ENCODE results near the gene TP53TG5. TPM values are rescaled to one million over a fixed set of nuclear protein-coding genes. Genes with fewer than 3 reads are reported as not detected.

TP53TG5 gene
- total RNA-seq, 1 donor, result not detected

GRCh38 chr20:45423700-45424099, 45.6 kb upstream of the TP53TG5 start:
- Histone ChIP-seq H3K27me3 (ENCODE audit: insufficient read depth, low read length) (no peaks in the 10 kb centered on the region), H3K36me3 (ENCODE audit: insufficient read depth, low read length) (peaks cover 49% of the 10 kb centered on the region), H3K4me1 (ENCODE audit: insufficient read depth, low read length) (peaks cover 14% of the 10 kb centered on the region), H3K79me2 (ENCODE audit: insufficient read depth, low read length) (peaks cover 4% of the 10 kb centered on the region), H4K20me1 (ENCODE audit: insufficient read depth, low read length) (peaks cover 8% of the 10 kb centered on the region), H2AFZ (ENCODE audit: low read length) (no peak overlapping the region), H3K9me3 (ENCODE audit: low read depth, low read length) (no peaks in the 10 kb centered on the region), H3K4me3 (ENCODE audit: insufficient read depth, low read length) (no peak overlapping the region), H3K27ac (ENCODE audit: low read depth, low read length) (no peak overlapping the region), H3K4me2 (ENCODE audit: insufficient read depth, low read length) (no peak overlapping the region)
- DNase-seq (ENCODE audit: insufficient read length, low spot score, missing footprints), result peak; percentile 26
- TF ChIP-seq CTCF (IDR thresholded peaks at IDR 0.05; ENCODE audit: extremely low read depth, low read depth, low read length), result no peak

- DNase-seq (ENCODE audit: insufficient read length, low spot score, missing footprints), result no peak
- no peaks in the 10 kb centered on the region for H3K27me3 ChIP-seq (ENCODE audit: insufficient read depth, low read length)
- H3K9me3 ChIP-seq (ENCODE audit: low read depth, low read length), result no peaks in the 10 kb centered on the region
- H2AFZ ChIP-seq (ENCODE audit: low read length), result no peak overlapping the region
- peak overlapping the region; percentile 79 for H3K27ac ChIP-seq (ENCODE audit: low read depth, low read length)
- TF ChIP-seq CTCF (IDR thresholded peaks at IDR 0.05; ENCODE audit: extremely low read depth, low read depth, low read length), result no peak
- H3K4me1 ChIP-seq (ENCODE audit: insufficient read depth, low read length), result peaks cover 25% of the 10 kb centered on the region
- peak overlapping the region; percentile 38 for H3K4me2 ChIP-seq (ENCODE audit: insufficient read depth, low read length)
- peaks cover 8% of the 10 kb centered on the region for H4K20me1 ChIP-seq (ENCODE audit: insufficient read depth, low read length)
- peaks cover 48% of the 10 kb centered on the region for H3K36me3 ChIP-seq (ENCODE audit: insufficient read depth, low read length)
- H3K79me2 ChIP-seq (ENCODE audit: insufficient read depth, low read length), result peaks cover 34% of the 10 kb centered on the region
- H3K4me3 ChIP-seq (ENCODE audit: insufficient read depth, low read length), result no peak overlapping the region
Observed at GRCh38 chr20:45420125-45420524, 42.0 kb upstream of the TP53TG5 start.

- no peaks in the 10 kb centered on the region for H3K9me3 ChIP-seq (ENCODE audit: low read depth, low read length)
- peaks cover 43% of the 10 kb centered on the region for H3K36me3 ChIP-seq (ENCODE audit: insufficient read depth, low read length)
- H2AFZ ChIP-seq (ENCODE audit: low read length), result no peak overlapping the region
- TF ChIP-seq CTCF (IDR thresholded peaks at IDR 0.05; ENCODE audit: extremely low read depth, low read depth, low read length), result no peak
- DNase-seq (ENCODE audit: insufficient read length, low spot score, missing footprints), result peak; percentile 96
- peak overlapping the region; percentile 89 for H3K27ac ChIP-seq (ENCODE audit: low read depth, low read length)
- H4K20me1 ChIP-seq (ENCODE audit: insufficient read depth, low read length), result peaks cover 8% of the 10 kb centered on the region
- peaks cover 34% of the 10 kb centered on the region for H3K79me2 ChIP-seq (ENCODE audit: insufficient read depth, low read length)
- peak overlapping the region; percentile 38 for H3K4me2 ChIP-seq (ENCODE audit: insufficient read depth, low read length)
- peaks cover 25% of the 10 kb centered on the region for H3K4me1 ChIP-seq (ENCODE audit: insufficient read depth, low read length)
- no peaks in the 10 kb centered on the region for H3K27me3 ChIP-seq (ENCODE audit: insufficient read depth, low read length)
- no peak overlapping the region for H3K4me3 ChIP-seq (ENCODE audit: insufficient read depth, low read length)
Observed at GRCh38 chr20:45419188-45420091, 41.3 kb upstream of the TP53TG5 start.

- no peaks in the 10 kb centered on the region for H3K27me3 ChIP-seq (ENCODE audit: insufficient read depth, low read length)
- peak overlapping the region; percentile 83 for H3K4me3 ChIP-seq (ENCODE audit: insufficient read depth, low read length)
- no peaks in the 10 kb centered on the region for H3K9me3 ChIP-seq (ENCODE audit: low read depth, low read length)
- peak overlapping the region; percentile 92 for H3K4me2 ChIP-seq (ENCODE audit: insufficient read depth, low read length)
- H3K79me2 ChIP-seq (ENCODE audit: insufficient read depth, low read length), result peaks cover 34% of the 10 kb centered on the region
- H3K27ac ChIP-seq (ENCODE audit: low read depth, low read length), result peak overlapping the region; percentile 82
- no peak for TF ChIP-seq CTCF (IDR thresholded peaks at IDR 0.05; ENCODE audit: extremely low read depth, low read depth, low read length)
- H4K20me1 ChIP-seq (ENCODE audit: insufficient read depth, low read length), result peaks cover 8% of the 10 kb centered on the region
- H3K36me3 ChIP-seq (ENCODE audit: insufficient read depth, low read length), result peaks cover 23% of the 10 kb centered on the region
- H3K4me1 ChIP-seq (ENCODE audit: insufficient read depth, low read length), result peaks cover 25% of the 10 kb centered on the region
- no peak for DNase-seq (ENCODE audit: insufficient read length, low spot score, missing footprints)
- H2AFZ ChIP-seq (ENCODE audit: low read length), result no peak overlapping the region
Observed at GRCh38 chr20:45416917-45417316, 38.8 kb upstream of the TP53TG5 start.
